SK-N-SH (cell line): Measurements from ENCODE around the gene RAB3IP. TPM values are rescaled to one million over a fixed set of nuclear protein-coding genes. Genes with fewer than 3 reads are reported as not detected.

Experiments used
- CTCF ChIA-PET: fragments of 300-600, 350-600 bp; formaldehyde crosslinking; extraction: SDS; loops from one replicate; lab custom pipeline; 2021; lab: Yijun Ruan, JAX
- POLR2A ChIA-PET: fragments of 350-600 bp; sonication (Branson Sonifier 250); formaldehyde crosslinking; extraction: SDS; loops from one replicate; lab custom pipeline; 2020; ENCODE audit warnings: antibody characterized with exemption, inconsistent platforms; lab: Yijun Ruan, JAX
- DNase-seq: peaks from one replicate; pipeline ENCODE4 v3.0.0; 2012
- H2AFZ ChIP-seq: fragments of 200-600 bp; sonication (generic); 2 replicates; pipeline ENCODE4 v1.8.1; 2016; ENCODE audit warnings: antibody characterized with exemption, mild to moderate bottlenecking, low read depth
- H3F3A ChIP-seq: fragments of 200-600 bp; sonication (generic); replicated peaks from 2 replicates; pipeline ENCODE3; 2016; ENCODE audit warnings: antibody characterized with exemption, mild to moderate bottlenecking; ENCODE audit not compliant: insufficient read depth
- H3K27ac ChIP-seq, 2 experiments: fragments of 200-500 bp in 1 of 2; fragments of 200-600 bp in 1 of 2; sonication (Bioruptor generic) in 1 of 2; sonication (generic), shearing (Covaris generic) in 1 of 2; 2 replicates each; pipeline versions ENCODE4 v1.5.1 to v1.6.1; 2014 to 2016; ENCODE audit warnings: low read depth in 2 of 2, inconsistent platforms in 1 of 2, low read length in 1 of 2, mild to moderate bottlenecking in 1 of 2, mixed read lengths in 1 of 2
- H3K27me3 ChIP-seq: fragments of 200-600 bp; sonication (generic), shearing (Covaris generic); 2 replicates; pipeline ENCODE4 v1.6.1; 2016; ENCODE audit warnings: mixed run types; ENCODE audit not compliant: insufficient read depth
- H3K36me3 ChIP-seq, 2 experiments: fragments of 200-500 bp in 1 of 2; fragments of 200-600 bp in 1 of 2; sonication (Bioruptor generic) in 1 of 2; sonication (generic) in 1 of 2; replicated peaks in 1 of 2; 2 replicates each; pipeline versions ENCODE3 to v1.5.1; 2014 to 2016; ENCODE audit warnings: low read length in 1 of 2, mild to moderate bottlenecking in 1 of 2; ENCODE audit not compliant: insufficient read depth in 2 of 2, control insufficient read depth in 1 of 2
- H3K4me1 ChIP-seq, 2 experiments: fragments of 200-500 bp in 1 of 2; fragments of 200-600 bp in 1 of 2; sonication (Bioruptor generic) in 1 of 2; sonication (generic), shearing (Covaris generic) in 1 of 2; 2 replicates each; pipeline versions ENCODE4 v1.5.1 to v1.6.1; 2014 to 2016; ENCODE audit warnings: low read depth in 1 of 2, low read length in 1 of 2, mixed run types in 1 of 2; ENCODE audit not compliant: insufficient read depth in 2 of 2, control insufficient read depth in 1 of 2
- H3K4me2 ChIP-seq: fragments of 200-600 bp; sonication (generic), shearing (Covaris generic); 2 replicates; pipeline ENCODE4 v1.6.1; 2017; ENCODE audit warnings: mixed run types
- H3K4me3 ChIP-seq, 2 experiments: fragments of 200-500 bp in 1 of 2; fragments of 200-600 bp in 1 of 2; sonication (Bioruptor generic) in 1 of 2; sonication (generic), shearing (Covaris generic) in 1 of 2; 2 replicates each; pipeline versions ENCODE4 v1.5.1 to v1.8.1; 2014 to 2016; ENCODE audit warnings: low read depth in 2 of 2, inconsistent platforms in 1 of 2, low read length in 1 of 2, mild to moderate bottlenecking in 1 of 2, mixed read lengths in 1 of 2, moderate library complexity in 1 of 2
- H3K79me2 ChIP-seq: fragments of 200-600 bp; sonication (generic); 2 replicates; pipeline ENCODE4 v1.8.1; 2017; ENCODE audit warnings: mild to moderate bottlenecking; ENCODE audit not compliant: insufficient read depth
- H3K9ac ChIP-seq: fragments of 200-600 bp; sonication (generic); 2 replicates; pipeline ENCODE4 v1.6.1; 2017; ENCODE audit warnings: mixed run types
- H3K9me2 ChIP-seq: fragments of 200-600 bp; sonication (generic); 2 replicates; pipeline ENCODE4 v1.6.1; 2017; ENCODE audit warnings: mixed run types
- H3K9me3 ChIP-seq: fragments of 200-600 bp; sonication (generic); 2 replicates; pipeline ENCODE4 v1.6.1; 2017; ENCODE audit warnings: mixed run types, mild to moderate bottlenecking, moderate library complexity
- H4K20me1 ChIP-seq: fragments of 200-600 bp; sonication (generic); 2 replicates; pipeline ENCODE4 v1.6.1; 2017; ENCODE audit warnings: mild to moderate bottlenecking, mixed run types; ENCODE audit not compliant: insufficient read depth
- CHD2 ChIP-seq: fragments of 150-350 bp; IDR thresholded peaks from 2 replicates; pipeline ENCODE4 v1.6.1; 2018; ENCODE audit warnings: low read length; ENCODE audit not compliant: partially characterized antibody
- ELF1 ChIP-seq: IDR thresholded peaks from 2 replicates; pipeline ENCODE4 v1.4.0; 2012
- FOSL2 ChIP-seq: IDR thresholded peaks from 2 replicates; pipeline ENCODE4 v1.4.0; 2012; ENCODE audit warnings: low read depth, mild to moderate bottlenecking, moderate library complexity, borderline replicate concordance
- FOXJ3 ChIP-seq: sonication (generic); formaldehyde crosslinking; IDR thresholded peaks from 2 replicates; pipeline ENCODE4 v1.5.1; 2020; ENCODE audit warnings: mild to moderate bottlenecking, missing genetic modification reagents
- GABPA ChIP-seq: IDR thresholded peaks from 2 replicates; pipeline ENCODE4 v1.4.0; 2012; ENCODE audit warnings: low read depth, mild to moderate bottlenecking
- GATA2 ChIP-seq: sonication (generic); formaldehyde crosslinking; IDR thresholded peaks from 2 replicates; pipeline ENCODE4 v1.5.0; 2020; ENCODE audit warnings: mild to moderate bottlenecking, missing genetic modification reagents
- IRF3 ChIP-seq: fragments of 150-350 bp; IDR thresholded peaks from 2 replicates; pipeline ENCODE4 v1.6.1; 2016; ENCODE audit warnings: mild to moderate bottlenecking, low read depth, low read length
- JUND ChIP-seq: IDR thresholded peaks from 2 replicates; pipeline ENCODE4 v1.4.0; 2012
- MAX ChIP-seq: IDR thresholded peaks from 2 replicates; pipeline ENCODE4 v1.4.0; 2012; ENCODE audit warnings: low read depth
- MEF2A ChIP-seq: IDR thresholded peaks from 2 replicates; pipeline ENCODE4 v1.4.0; 2012; ENCODE audit warnings: low read depth, borderline replicate concordance
- NRF1 ChIP-seq: IDR thresholded peaks from 2 replicates; pipeline ENCODE4 v1.6.1; 2012; ENCODE audit warnings: low read depth, mild to moderate bottlenecking, low read length
- RFX5 ChIP-seq: IDR thresholded peaks from 2 replicates; pipeline ENCODE4 v1.6.1; 2012; ENCODE audit warnings: mild to moderate bottlenecking, improper control_type of control experiment, low read length
- RXRA ChIP-seq: IDR thresholded peaks from 2 replicates; pipeline ENCODE4 v1.4.0; 2012; ENCODE audit warnings: low read depth, mild to moderate bottlenecking, borderline replicate concordance
- SIN3A ChIP-seq: IDR thresholded peaks from 2 replicates; pipeline ENCODE4 v1.6.1; 2012; ENCODE audit warnings: low read depth, mild to moderate bottlenecking, low read length, moderate library complexity, borderline replicate concordance
- TCF12 ChIP-seq: IDR thresholded peaks from 2 replicates; pipeline ENCODE4 v1.4.0; 2012
- USF1 ChIP-seq: IDR thresholded peaks from 2 replicates; pipeline ENCODE4 v1.4.0; 2012; ENCODE audit warnings: low read depth, borderline replicate concordance
- USF2 ChIP-seq: fragments of 150-350 bp; IDR thresholded peaks from 2 replicates; pipeline ENCODE4 v1.6.1; 2017; ENCODE audit warnings: antibody characterized with exemption, low read length, low read depth, borderline replicate concordance
- WGBS: methylation state at CpG from one replicate; pipeline ENCODE4 v1.1.6; 2017; ENCODE audit warnings: low lambda C conversion rate; 5-methylcytosine and 5-hydroxymethylcytosine counted together
- polyA plus RNA-seq, 3 experiments: library from polyadenylated mRNA; depleted of rRNA; stranded (reverse); fragments of >200 nt; gene quantifications; 2 replicates each; pipeline ENCODE4 v1.2.3, GENCODE V29; 2012

Gene RAB3IP
- polyA plus RNA-seq, 1 of the 3 experiments (the other 2 are of a cell fraction), result 5.4 TPM

GRCh38 chr12:69843608-69844007 is 104.9 kb downstream of the RAB3IP start:
- no peaks in the 10 kb centered on the region for H4K20me1 ChIP-seq
- no peaks in the 10 kb centered on the region for H3K9me3 ChIP-seq
- no peak overlapping the region for H3K27ac ChIP-seq
- H3K36me3 ChIP-seq, result no peaks in the 10 kb centered on the region
- no peak overlapping the region for H2AFZ ChIP-seq
- TF ChIP-seq GABPA, result no peak
- no peak for TF ChIP-seq TCF12
- TF ChIP-seq JUND, result no peak
- no peak for TF ChIP-seq MEF2A
- TF ChIP-seq USF1, result no peak
- no peak for TF ChIP-seq FOXJ3 (CRISPR knock-in tag)
- no peak for TF ChIP-seq USF2
- no peak for TF ChIP-seq NRF1
- no peak for TF ChIP-seq SIN3A
- no peaks in the 10 kb centered on the region for H3K9me2 ChIP-seq
- CTCF ChIA-PET, result no interaction called here
- POLR2A ChIA-PET, result no interaction called here
- 60% methylated on average over 2 of the region's 2 CpGs for WGBS
- DNase-seq, result no peak
- H3K4me2 ChIP-seq, result no peak overlapping the region
- H3F3A ChIP-seq, result no peaks in the 10 kb centered on the region
- H3K27me3 ChIP-seq, result no peaks in the 10 kb centered on the region
- no peaks in the 10 kb centered on the region for H3K4me1 ChIP-seq
- H3K79me2 ChIP-seq, result no peaks in the 10 kb centered on the region
- H3K9ac ChIP-seq, result no peak overlapping the region
- H3K4me3 ChIP-seq, result no peak overlapping the region

GRCh38 chr12:69844416-69844815 is 105.8 kb downstream of the RAB3IP start:
- Histone ChIP-seq H3K79me2 (no peaks in the 10 kb centered on the region), H3K4me3 (no peak overlapping the region), H2AFZ (no peak overlapping the region), H3K4me1 (no peaks in the 10 kb centered on the region), H3K4me2 (no peak overlapping the region), H3F3A (no peaks in the 10 kb centered on the region), H3K36me3 (no peaks in the 10 kb centered on the region), H3K9ac (no peak overlapping the region), H3K9me3 (no peaks in the 10 kb centered on the region), H3K9me2 (no peaks in the 10 kb centered on the region), H3K27me3 (no peaks in the 10 kb centered on the region), H4K20me1 (no peaks in the 10 kb centered on the region), H3K27ac (no peak overlapping the region)
- 63% methylated on average over 5 of the region's 7 CpGs for WGBS
- ChIA-PET POLR2A (no interaction called here), CTCF (no interaction called here)
- DNase-seq, result no peak
- TF ChIP-seq RFX5 (no peak), CHD2 (no peak), RXRA (no peak), IRF3 (no peak), GATA2 (CRISPR knock-in tag) (no peak), ELF1 (no peak), MAX (no peak), SIN3A (no peak), FOSL2 (no peak), NRF1 (no peak), JUND (no peak)
